Kidney (tissue), 14 donors: ENCODE measurements around the gene RASAL1. TPM values are rescaled to one million over a fixed set of nuclear protein-coding genes. Genes with fewer than 3 reads are reported as not detected.
A peak's percentile ranks its signal among the peaks of the same experiment; 100 is the strongest.

Experiments used
- DNase-seq, 5 donors: peaks; one replicate each; pipeline ENCODE4 v3.0.0-alpha.2; 2013 to 2020
- FAIRE-seq: peaks from 2 replicates; lab custom pipeline; 2012; peaks lifted over from hg19 to GRCh38; lab: Jason Lieb, UNC
- H3K27ac ChIP-seq, 2 donors: one replicate each; pipeline ENCODE4 v1.7.0; 2013; ENCODE audit warnings: low read depth in 2 of 2, low read length in 2 of 2, inconsistent platforms in 1 of 2
- H3K27me3 ChIP-seq: one replicate; pipeline ENCODE4 v1.7.1; 2013; ENCODE audit warnings: low read length, inconsistent platforms; ENCODE audit not compliant: control insufficient read depth, insufficient read depth
- H3K36me3 ChIP-seq, 3 donors: one replicate each; pipeline versions ENCODE4 v1.7.0 to v1.7.1; 2013; ENCODE audit warnings: low read length in 3 of 3, control low read depth in 1 of 3, inconsistent platforms in 1 of 3; ENCODE audit not compliant: insufficient read depth in 3 of 3, control insufficient read depth in 2 of 3
- H3K4me1 ChIP-seq, 3 donors: one replicate each; pipeline versions ENCODE4 v1.7.0 to v1.7.1; 2013; ENCODE audit warnings: low read length in 3 of 3, inconsistent platforms in 1 of 3, low read depth in 1 of 3; ENCODE audit not compliant: control insufficient read depth in 2 of 3, insufficient read depth in 2 of 3
- H3K4me3 ChIP-seq, 3 donors: one replicate each; pipeline versions ENCODE4 v1.7.0 to v1.8.1; 2013; ENCODE audit warnings: low read length in 3 of 3, control low read depth in 1 of 3, inconsistent platforms in 1 of 3
- H3K9ac ChIP-seq, 3 donors: one replicate each; pipeline versions ENCODE4 v1.7.0 to v1.7.1; 2013; ENCODE audit warnings: low read length in 3 of 3, control low read depth in 1 of 3, inconsistent platforms in 1 of 3
- H3K9me3 ChIP-seq, 3 donors: one replicate each; pipeline versions ENCODE4 v1.7.0 to v1.7.1; 2013; ENCODE audit warnings: low read length in 3 of 3, control low read depth in 1 of 3, inconsistent platforms in 1 of 3; ENCODE audit not compliant: control insufficient read depth in 2 of 3, insufficient read depth in 1 of 3
- intact Hi-C: fragments of 100-400 bp; cut with DNase I; formaldehyde crosslinking; loops from one replicate; pipeline ENCODE4 v1.11.1; 2022
- polyA plus RNA-seq: library from polyadenylated mRNA; stranded (reverse); fragments of 350-450 nt; fragmentation: Illumina TruSeq; extraction: RNeasy Lipid Tissue Mini Kit (QIAGEN cat#74804); gene quantifications from one replicate; pipeline ENCODE4 v1.2.3, GENCODE V29; 2014; ENCODE audit warnings: low read depth, low replicate concordance; ENCODE audit not compliant: insufficient read depth
- total RNA-seq: library from RNA; stranded (reverse); fragmentation: NEBNext Ultra II Directional; extraction: Animal tissue kit (Norgen Biotek cat#: 25700); gene quantifications from one replicate; pipeline ENCODE4 v1.2.1, GENCODE V29; 2021
- TF ChIP-seq, protein P1 (sequence below): IDR thresholded peaks from 3 replicates; pipeline ENCODE4 v1.5.1; 2012; ENCODE audit warnings: mild to moderate bottlenecking, moderate library complexity, borderline replicate concordance; ENCODE audit not compliant: insufficient read depth; ENCODE audit errors: extremely low read depth
- donor health status: control.
- donor health status: control.
- donor health status: control.
- donor health status: control.
- donor health status: control.
- donor health status: DM: yes; HTN: yes; CAD: no.
- donor health status: Normal renal cell carcinoma (clear cell type).

Gene RASAL1
- total and polyA plus RNA-seq, 2 donors from 2014 or later: 23.5 to 58.3 TPM

DNA sequence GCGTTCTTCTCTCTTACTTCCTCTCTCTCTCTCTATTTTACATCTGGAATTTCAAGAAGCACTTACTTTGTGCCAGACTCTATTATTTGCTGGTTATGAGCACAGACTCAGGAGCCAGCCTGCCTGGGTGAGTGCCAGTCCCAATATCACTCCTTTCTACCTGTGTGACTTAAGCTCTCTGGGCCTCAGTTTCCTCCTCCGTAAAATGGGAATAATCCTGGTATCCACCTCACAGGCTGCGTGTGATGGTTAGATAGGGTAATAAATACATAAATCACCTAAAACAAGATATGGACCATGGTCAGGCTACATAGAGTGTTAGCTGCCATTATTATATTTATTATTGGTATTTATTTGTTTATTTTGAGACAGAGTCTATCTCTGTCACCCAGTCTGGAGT is 24.3 kb downstream of the RASAL1 start:
- TF ChIP-seq, protein P1, sequence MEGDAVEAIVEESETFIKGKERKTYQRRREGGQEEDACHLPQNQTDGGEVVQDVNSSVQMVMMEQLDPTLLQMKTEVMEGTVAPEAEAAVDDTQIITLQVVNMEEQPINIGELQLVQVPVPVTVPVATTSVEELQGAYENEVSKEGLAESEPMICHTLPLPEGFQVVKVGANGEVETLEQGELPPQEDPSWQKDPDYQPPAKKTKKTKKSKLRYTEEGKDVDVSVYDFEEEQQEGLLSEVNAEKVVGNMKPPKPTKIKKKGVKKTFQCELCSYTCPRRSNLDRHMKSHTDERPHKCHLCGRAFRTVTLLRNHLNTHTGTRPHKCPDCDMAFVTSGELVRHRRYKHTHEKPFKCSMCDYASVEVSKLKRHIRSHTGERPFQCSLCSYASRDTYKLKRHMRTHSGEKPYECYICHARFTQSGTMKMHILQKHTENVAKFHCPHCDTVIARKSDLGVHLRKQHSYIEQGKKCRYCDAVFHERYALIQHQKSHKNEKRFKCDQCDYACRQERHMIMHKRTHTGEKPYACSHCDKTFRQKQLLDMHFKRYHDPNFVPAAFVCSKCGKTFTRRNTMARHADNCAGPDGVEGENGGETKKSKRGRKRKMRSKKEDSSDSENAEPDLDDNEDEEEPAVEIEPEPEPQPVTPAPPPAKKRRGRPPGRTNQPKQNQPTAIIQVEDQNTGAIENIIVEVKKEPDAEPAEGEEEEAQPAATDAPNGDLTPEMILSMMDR: no peak
- intact Hi-C loops: no loop called here
- Histone ChIP-seq H3K27me3 (no peaks in the 10 kb centered on the region), H3K4me3 (no peak overlapping the region), H3K4me1 (no peaks in the 10 kb centered on the region), H3K9ac (no peak overlapping the region), H3K27ac (no peak overlapping the region), H3K9me3 (no peaks in the 10 kb centered on the region), H3K36me3 (no peaks in the 10 kb centered on the region)
- no peak for DNase-seq
- no peak for FAIRE-seq

DNA sequence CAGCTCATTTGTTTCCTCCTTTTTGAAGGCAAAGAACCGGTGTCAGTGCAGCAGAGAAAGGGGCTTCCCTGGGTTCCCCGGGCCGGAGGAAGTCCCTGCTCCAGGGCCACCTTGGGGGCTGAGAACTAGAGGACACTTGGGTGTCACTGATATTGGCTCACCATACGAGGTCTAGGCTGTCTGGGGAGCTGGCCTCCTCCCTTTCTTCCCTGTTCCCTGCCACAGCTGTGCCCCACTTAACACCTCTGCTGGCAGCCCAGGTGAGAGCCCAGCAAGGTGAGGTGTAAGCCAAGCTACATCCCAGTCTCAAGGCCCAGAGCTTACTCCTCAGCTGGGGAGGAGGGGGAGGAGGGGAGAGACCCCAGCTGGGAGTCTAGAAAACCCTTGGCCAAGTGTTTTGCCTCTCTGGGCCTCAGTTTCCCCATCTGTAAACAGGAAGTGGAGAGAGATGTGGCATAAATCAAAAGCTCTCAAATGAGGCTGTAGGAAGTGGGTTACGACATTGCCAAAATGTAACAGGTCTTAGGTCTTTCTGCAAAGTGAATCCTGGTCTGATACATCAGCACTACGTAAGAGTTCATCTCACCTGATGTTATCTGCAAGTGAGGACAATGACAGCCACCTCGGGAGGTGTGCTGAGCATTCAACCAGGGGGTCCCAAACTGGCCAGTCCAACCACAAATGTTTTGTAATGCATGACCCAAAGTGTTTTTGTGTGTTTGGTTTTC is 25.5 kb downstream of the RASAL1 start:
- no peaks in the 10 kb centered on the region for H3K36me3 ChIP-seq
- H3K27ac ChIP-seq: no peak overlapping the region
- H3K27me3 ChIP-seq: no peaks in the 10 kb centered on the region
- no peak overlapping the region for H3K9ac ChIP-seq
- intact Hi-C loops: no loop called here
- FAIRE-seq: no peak
- DNase-seq: peak in 1 of 5 donors; percentile 30
- H3K4me1 ChIP-seq: no peaks in the 10 kb centered on the region
- H3K9me3 ChIP-seq: no peaks in the 10 kb centered on the region
- TF ChIP-seq, protein P1: no peak
- no peak overlapping the region for H3K4me3 ChIP-seq

DNA sequence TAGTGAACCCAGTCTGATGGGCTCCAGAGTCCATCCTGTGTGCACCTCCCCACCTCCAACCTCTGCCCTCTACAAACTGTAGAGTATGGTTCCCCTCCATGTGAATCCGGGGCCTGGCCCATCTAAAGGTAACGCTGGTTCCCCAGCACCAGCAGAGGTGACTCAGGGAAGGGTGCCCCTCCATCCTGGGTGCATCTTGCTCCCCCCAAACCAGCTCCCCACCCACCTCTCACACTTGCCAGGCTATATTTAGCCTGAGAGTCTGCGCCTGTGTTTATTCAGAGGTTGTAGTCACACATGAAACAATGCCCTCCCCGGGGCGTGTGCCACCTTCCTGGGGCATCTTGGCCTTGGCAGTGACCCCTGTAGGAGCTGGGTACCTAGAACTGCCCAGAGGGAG is 26.2 kb downstream of the RASAL1 start:
- Histone ChIP-seq H3K9me3 (no peaks in the 10 kb centered on the region), H3K9ac (no peak overlapping the region), H3K4me1 (no peaks in the 10 kb centered on the region), H3K4me3 (no peak overlapping the region), H3K27me3 (no peaks in the 10 kb centered on the region), H3K36me3 (no peaks in the 10 kb centered on the region), H3K27ac (no peak overlapping the region)
- DNase-seq (peak in 1 of 5 donors; percentile 33), FAIRE-seq (no peak)
- TF ChIP-seq, protein P1: no peak
- intact Hi-C loops: no loop called here

DNA sequence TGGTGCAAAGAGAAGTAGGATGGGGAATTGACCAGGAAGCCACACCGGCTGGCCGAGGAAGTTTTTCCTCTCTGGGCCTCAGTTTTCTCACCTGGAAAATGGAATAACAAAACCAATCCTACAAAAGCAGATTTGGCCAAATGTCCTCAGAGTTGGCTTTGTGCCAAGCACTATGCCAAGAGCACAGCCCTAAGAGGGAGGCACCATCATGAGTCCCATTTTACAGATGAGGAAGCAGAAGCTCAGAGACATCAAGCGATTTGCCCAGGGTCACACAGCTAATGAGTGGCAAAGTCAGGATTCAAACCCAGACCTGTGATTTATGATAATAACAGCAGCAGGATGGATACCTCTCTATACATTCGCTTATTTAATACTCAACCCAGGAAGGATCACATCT is 27.3 kb downstream of the RASAL1 start:
- Histone ChIP-seq H3K4me1 (peaks cover 0 to 2% (median 0%) of the 10 kb centered on the region in 3 donors), H3K27ac (no peak overlapping the region), H3K27me3 (no peaks in the 10 kb centered on the region), H3K36me3 (no peaks in the 10 kb centered on the region), H3K9ac (no peak overlapping the region), H3K9me3 (no peaks in the 10 kb centered on the region), H3K4me3 (no peak overlapping the region)
- FAIRE-seq (no peak), DNase-seq (no peak)
- intact Hi-C loops: no loop called here
- TF ChIP-seq, protein P1: no peak
